ENCODE measurements around the gene PTGER1. TPM values are rescaled to one million over a fixed set of nuclear protein-coding genes. Genes with fewer than 3 reads are reported as not detected.

The PTGER1 gene
- total and polyA plus RNA-seq, 9 of the 15 experiments (the other 6 are each of a cell fraction or from before 2014, with no cell fraction given): 0.06 to 0.36 (median 0.31) TPM; not detected in 5

DNA sequence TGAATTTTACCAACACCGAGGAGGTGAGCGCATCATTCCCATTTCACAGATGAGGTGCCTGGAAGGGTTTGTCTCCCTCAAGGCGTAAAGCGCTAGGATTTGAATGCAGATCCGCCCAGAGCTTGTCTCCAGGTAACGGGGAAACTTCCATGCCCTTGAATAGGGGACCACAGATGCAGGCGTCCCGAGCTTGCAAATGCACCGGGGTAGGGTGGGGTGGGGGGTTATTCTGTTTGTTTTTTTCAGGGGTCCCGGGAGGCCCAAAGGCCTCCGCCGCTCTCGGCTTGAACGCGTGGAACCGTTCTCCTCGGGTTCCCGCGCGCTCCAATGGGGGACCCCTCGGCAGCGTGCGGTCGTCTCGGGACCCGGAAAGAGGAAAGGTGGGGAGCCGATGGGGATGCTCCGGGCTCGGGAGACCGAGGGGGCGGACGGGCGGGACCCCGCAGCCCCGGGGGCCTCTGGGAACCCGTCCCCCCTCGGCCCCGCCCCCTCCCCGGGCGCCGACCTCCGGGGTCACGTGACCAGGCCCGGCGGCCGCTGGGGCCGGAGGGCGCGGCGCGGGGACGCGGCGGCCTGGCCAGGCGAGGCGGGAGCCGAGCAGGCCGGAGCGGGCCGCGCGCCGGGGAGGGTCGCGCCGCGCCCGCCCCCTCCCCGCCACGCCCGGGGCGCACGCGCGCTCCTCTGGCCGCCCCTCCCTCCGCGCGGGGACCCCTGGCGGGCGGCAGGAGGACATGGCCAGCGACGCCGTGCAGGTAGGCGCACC lies 42.2 kb downstream of the PTGER1 start, which contains the start of gene PKN1 (continued):
- TF ChIP-seq, protein P1, sequence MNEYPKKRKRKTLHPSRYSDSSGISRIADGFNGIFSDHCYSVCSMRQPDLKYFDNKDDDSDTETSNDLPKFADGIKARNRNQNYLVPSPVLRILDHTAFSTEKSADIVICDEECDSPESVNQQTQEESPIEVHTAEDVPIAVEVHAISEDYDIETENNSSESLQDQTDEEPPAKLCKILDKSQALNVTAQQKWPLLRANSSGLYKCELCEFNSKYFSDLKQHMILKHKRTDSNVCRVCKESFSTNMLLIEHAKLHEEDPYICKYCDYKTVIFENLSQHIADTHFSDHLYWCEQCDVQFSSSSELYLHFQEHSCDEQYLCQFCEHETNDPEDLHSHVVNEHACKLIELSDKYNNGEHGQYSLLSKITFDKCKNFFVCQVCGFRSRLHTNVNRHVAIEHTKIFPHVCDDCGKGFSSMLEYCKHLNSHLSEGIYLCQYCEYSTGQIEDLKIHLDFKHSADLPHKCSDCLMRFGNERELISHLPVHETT (CRISPR knock-in tag; conservative IDR thresholded peaks at IDR 0.05 in 1 of 2, IDR thresholded peaks at IDR 0.05 in 1 of 2): peak in 1 of 2 experiments; percentile 62; a peak in 1 of 4 replicates
- TF ChIP-seq, protein P2, sequence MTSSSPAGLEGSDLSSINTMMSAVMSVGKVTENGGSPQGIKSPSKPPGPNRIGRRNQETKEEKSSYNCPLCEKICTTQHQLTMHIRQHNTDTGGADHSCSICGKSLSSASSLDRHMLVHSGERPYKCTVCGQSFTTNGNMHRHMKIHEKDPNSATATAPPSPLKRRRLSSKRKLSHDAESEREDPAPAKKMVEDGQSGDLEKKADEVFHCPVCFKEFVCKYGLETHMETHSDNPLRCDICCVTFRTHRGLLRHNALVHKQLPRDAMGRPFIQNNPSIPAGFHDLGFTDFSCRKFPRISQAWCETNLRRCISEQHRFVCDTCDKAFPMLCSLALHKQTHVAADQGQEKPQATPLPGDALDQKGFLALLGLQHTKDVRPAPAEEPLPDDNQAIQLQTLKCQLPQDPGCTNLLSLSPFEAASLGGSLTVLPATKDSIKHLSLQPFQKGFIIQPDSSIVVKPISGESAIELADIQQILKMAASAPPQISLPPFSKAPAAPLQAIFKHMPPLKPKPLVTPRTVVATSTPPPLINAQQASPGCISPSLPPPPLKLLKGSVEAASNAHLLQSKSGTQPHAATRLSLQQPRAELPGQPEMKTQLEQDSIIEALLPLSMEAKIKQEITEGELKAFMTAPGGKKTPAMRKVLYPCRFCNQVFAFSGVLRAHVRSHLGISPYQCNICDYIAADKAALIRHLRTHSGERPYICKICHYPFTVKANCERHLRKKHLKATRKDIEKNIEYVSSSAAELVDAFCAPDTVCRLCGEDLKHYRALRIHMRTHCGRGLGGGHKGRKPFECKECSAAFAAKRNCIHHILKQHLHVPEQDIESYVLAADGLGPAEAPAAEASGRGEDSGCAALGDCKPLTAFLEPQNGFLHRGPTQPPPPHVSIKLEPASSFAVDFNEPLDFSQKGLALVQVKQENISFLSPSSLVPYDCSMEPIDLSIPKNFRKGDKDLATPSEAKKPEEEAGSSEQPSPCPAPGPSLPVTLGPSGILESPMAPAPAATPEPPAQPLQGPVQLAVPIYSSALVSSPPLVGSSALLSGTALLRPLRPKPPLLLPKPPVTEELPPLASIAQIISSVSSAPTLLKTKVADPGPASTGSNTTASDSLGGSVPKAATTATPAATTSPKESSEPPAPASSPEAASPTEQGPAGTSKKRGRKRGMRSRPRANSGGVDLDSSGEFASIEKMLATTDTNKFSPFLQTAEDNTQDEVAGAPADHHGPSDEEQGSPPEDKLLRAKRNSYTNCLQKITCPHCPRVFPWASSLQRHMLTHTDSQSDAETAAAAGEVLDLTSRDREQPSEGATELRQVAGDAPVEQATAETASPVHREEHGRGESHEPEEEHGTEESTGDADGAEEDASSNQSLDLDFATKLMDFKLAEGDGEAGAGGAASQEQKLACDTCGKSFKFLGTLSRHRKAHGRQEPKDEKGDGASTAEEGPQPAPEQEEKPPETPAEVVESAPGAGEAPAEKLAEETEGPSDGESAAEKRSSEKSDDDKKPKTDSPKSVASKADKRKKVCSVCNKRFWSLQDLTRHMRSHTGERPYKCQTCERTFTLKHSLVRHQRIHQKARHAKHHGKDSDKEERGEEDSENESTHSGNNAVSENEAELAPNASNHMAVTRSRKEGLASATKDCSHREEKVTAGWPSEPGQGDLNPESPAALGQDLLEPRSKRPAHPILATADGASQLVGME (CRISPR knock-in tag; IDR thresholded peaks at IDR 0.05): 0 out of 2 replicates have a peak, but pooled peaks have one; percentile 16
- TF ChIP-seq CCNT2 (IDR thresholded peaks at IDR 0.05; ENCODE audit: borderline replicate concordance, extremely low read depth, insufficient read length, low read depth, low read length): peak; percentile 46
- TF ChIP-seq DDX20 (tag; IDR thresholded peaks at IDR 0.05; ENCODE audit: low read depth): no peak
- peak in 1 of 2 experiments; percentile 59; a peak in 1 of 4 replicates for TF ChIP-seq SIN3A (IDR thresholded peaks at IDR 0.05; ENCODE audit: borderline replicate concordance in 2 of 2, control insufficient read depth in 1 of 2, low read depth in 2 of 2, low read length in 2 of 2)
- TF ChIP-seq ZBTB1 (CRISPR knock-in tag; IDR thresholded peaks at IDR 0.05; ENCODE audit: borderline replicate concordance, low read depth): peak; percentile 19; the same call in 1 of the 2 replicates
- TF ChIP-seq, protein P3, sequence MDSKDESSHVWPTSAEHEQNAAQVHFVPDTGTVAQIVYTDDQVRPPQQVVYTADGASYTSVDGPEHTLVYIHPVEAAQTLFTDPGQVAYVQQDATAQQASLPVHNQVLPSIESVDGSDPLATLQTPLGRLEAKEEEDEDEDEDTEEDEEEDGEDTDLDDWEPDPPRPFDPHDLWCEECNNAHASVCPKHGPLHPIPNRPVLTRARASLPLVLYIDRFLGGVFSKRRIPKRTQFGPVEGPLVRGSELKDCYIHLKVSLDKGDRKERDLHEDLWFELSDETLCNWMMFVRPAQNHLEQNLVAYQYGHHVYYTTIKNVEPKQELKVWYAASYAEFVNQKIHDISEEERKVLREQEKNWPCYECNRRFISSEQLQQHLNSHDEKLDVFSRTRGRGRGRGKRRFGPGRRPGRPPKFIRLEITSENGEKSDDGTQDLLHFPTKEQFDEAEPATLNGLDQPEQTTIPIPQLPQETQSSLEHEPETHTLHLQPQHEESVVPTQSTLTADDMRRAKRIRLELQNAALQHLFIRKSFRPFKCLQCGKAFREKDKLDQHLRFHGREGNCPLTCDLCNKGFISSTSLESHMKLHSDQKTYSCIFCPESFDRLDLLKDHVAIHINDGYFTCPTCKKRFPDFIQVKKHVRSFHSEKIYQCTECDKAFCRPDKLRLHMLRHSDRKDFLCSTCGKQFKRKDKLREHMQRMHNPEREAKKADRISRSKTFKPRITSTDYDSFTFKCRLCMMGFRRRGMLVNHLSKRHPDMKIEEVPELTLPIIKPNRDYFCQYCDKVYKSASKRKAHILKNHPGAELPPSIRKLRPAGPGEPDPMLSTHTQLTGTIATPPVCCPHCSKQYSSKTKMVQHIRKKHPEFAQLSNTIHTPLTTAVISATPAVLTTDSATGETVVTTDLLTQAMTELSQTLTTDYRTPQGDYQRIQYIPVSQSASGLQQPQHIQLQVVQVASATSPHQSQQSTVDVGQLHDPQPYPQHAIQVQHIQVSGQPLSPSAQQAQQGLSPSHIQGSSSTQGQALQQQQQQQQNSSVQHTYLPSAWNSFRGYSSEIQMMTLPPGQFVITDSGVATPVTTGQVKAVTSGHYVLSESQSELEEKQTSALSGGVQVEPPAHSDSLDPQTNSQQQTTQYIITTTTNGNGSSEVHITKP (IDR thresholded peaks at IDR 0.05; ENCODE audit: partially characterized antibody): peak; percentile 93
- no peak for TF ChIP-seq PURB (CRISPR knock-in tag; IDR thresholded peaks at IDR 0.05; ENCODE audit: low read depth)
- TF ChIP-seq EP300 (IDR thresholded peaks at IDR 0.05; ENCODE audit: low read length): no peak
- 0 out of 2 replicates have a peak, but pooled peaks have one; percentile 35 for TF ChIP-seq LCOR (CRISPR knock-in tag; IDR thresholded peaks at IDR 0.05)
- TF ChIP-seq RBM25 (IDR thresholded peaks at IDR 0.05; ENCODE audit: low read depth, low read length, severe bottlenecking): peak; percentile 81
- peak; percentile 54 for TF ChIP-seq BHLHE40 (IDR thresholded peaks at IDR 0.05; ENCODE audit: low read length)
